NCI-H510A treated with DMSO at 0.1 percent for 48 hours (cell line): ENCODE measurements around the gene FSTL4.
"Not testable (repeated sequence)": the region's sequence is repeated elsewhere in the genome, so short reads cannot be mapped to it uniquely, and the experiment has no call there.

Source experiments
- DNase-seq: peaks from one replicate; lab custom pipeline; 2025; lab: John Stamatoyannopoulos, UW

The FSTL4 gene

GRCh38 chr5:133552925-133553525, 59.3 kb downstream of the FSTL4 start:
- DNase-seq: peak; percentile 18

GRCh38 chr5:133546500-133546899, 65.8 kb downstream of the FSTL4 start:
- no peak for DNase-seq

- DNase-seq: no peak
Observed at GRCh38 chr5:133544346-133544745, 68.0 kb downstream of the FSTL4 start.

GRCh38 chr5:133539818-133540217, 72.5 kb downstream of the FSTL4 start:
- DNase-seq: no peak

- no peak for DNase-seq
Observed at GRCh38 chr5:133538718-133539117, 73.6 kb downstream of the FSTL4 start.

- not testable (repeated sequence) for DNase-seq
Observed at GRCh38 chr5:133535241-133535929, 77.0 kb downstream of the FSTL4 start.

GRCh38 chr5:133534566-133534965, 77.8 kb downstream of the FSTL4 start:
- DNase-seq: no peak

- no peak for DNase-seq
Observed at GRCh38 chr5:133533541-133533940, 78.8 kb downstream of the FSTL4 start.

- DNase-seq: no peak
Observed at GRCh38 chr5:133531594-133531993, 80.7 kb downstream of the FSTL4 start.

GRCh38 chr5:133531178-133531577, 81.2 kb downstream of the FSTL4 start:
- no peak for DNase-seq

GRCh38 chr5:133530270-133530669, 82.1 kb downstream of the FSTL4 start:
- DNase-seq: no peak

GRCh38 chr5:133528841-133529240, 83.5 kb downstream of the FSTL4 start:
- no peak for DNase-seq

- no peak for DNase-seq
Observed at GRCh38 chr5:133527311-133527710, 85.0 kb downstream of the FSTL4 start.

- DNase-seq: no peak
Observed at GRCh38 chr5:133526368-133526767, 86.0 kb downstream of the FSTL4 start.

GRCh38 chr5:133525126-133525525, 87.2 kb downstream of the FSTL4 start:
- no peak for DNase-seq

GRCh38 chr5:133524666-133525065, 87.7 kb downstream of the FSTL4 start:
- DNase-seq: no peak

- DNase-seq: no peak
Observed at GRCh38 chr5:133523961-133524586, 88.3 kb downstream of the FSTL4 start.

- peak; percentile 10 for DNase-seq
Observed at GRCh38 chr5:133523013-133523658, 89.2 kb downstream of the FSTL4 start.

- DNase-seq: no peak
Observed at GRCh38 chr5:133521801-133522200, 90.5 kb downstream of the FSTL4 start.

- no peak for DNase-seq
Observed at GRCh38 chr5:133520991-133521706, 91.2 kb downstream of the FSTL4 start.

GRCh38 chr5:133520062-133520461, 92.3 kb downstream of the FSTL4 start:
- DNase-seq: no peak

- peak; percentile 30 for DNase-seq
Observed at GRCh38 chr5:133519191-133519590, 93.2 kb downstream of the FSTL4 start.
